Measurements from ENCODE around the gene FADS2. TPM values are rescaled to one million over a fixed set of nuclear protein-coding genes. Genes with fewer than 3 reads are reported as not detected.

FADS2 gene
- total and polyA plus RNA-seq, 2 of the 13 experiments (the other 11 are each of a cell fraction or from before 2014, with no cell fraction given): 90.1 to 124 TPM

- TF ChIP-seq KLF12 (CRISPR knock-in tag; IDR thresholded peaks at IDR 0.05; ENCODE audit: borderline replicate concordance): no peak
- TF ChIP-seq SKIL (CRISPR knock-in tag; IDR thresholded peaks at IDR 0.05; ENCODE audit: borderline replicate concordance): no peak
- no peak for TF ChIP-seq CENPX (CRISPR knock-in tag; IDR thresholded peaks at IDR 0.05)
- TF ChIP-seq CHCHD3 (CRISPR knock-in tag; IDR thresholded peaks at IDR 0.05): no peak
- TF ChIP-seq TCF7L2 (IDR thresholded peaks at IDR 0.05; ENCODE audit: low read depth, low read length): no peak
- no peak for TF ChIP-seq SUZ12 (IDR thresholded peaks at IDR 0.05; ENCODE audit: low read depth, low read length)
- TF ChIP-seq MED13 (CRISPR knock-in tag; IDR thresholded peaks at IDR 0.05): no peak
- TF ChIP-seq DBP (CRISPR knock-in tag; IDR thresholded peaks at IDR 0.05; ENCODE audit: not compliant biosample characterization): no peak
- TF ChIP-seq IRF9 (CRISPR knock-in tag; IDR thresholded peaks at IDR 0.05; ENCODE audit: borderline replicate concordance): no peak
- no peak for TF ChIP-seq AKAP8 (CRISPR knock-in tag; IDR thresholded peaks at IDR 0.05)
- peak; percentile 43; the same call in 1 of the 2 replicates for TF ChIP-seq KDM5B (CRISPR knock-in tag; IDR thresholded peaks at IDR 0.05; ENCODE audit: borderline replicate concordance)
- no peak for TF ChIP-seq ZBTB42 (CRISPR knock-in tag; IDR thresholded peaks at IDR 0.05)
- no peak for TF ChIP-seq ZFP37 (CRISPR knock-in tag; IDR thresholded peaks at IDR 0.05; ENCODE audit: borderline replicate concordance)
- no peak for TF ChIP-seq ZNF432 (CRISPR knock-in tag; IDR thresholded peaks at IDR 0.05; ENCODE audit: borderline replicate concordance)
- no peak for TF ChIP-seq HMGA1 (CRISPR knock-in tag; conservative IDR thresholded peaks at IDR 0.05)
- TF ChIP-seq ZNF652 (CRISPR knock-in tag; IDR thresholded peaks at IDR 0.05; ENCODE audit: borderline replicate concordance, low read depth): no peak
- TF ChIP-seq CSRNP2 (CRISPR knock-in tag; conservative IDR thresholded peaks at IDR 0.05; ENCODE audit: low read depth): no peak
- no peak for TF ChIP-seq CHD4 (IDR thresholded peaks at IDR 0.05; ENCODE audit: borderline replicate concordance, low read length)
- no peak for TF ChIP-seq ZNF468 (CRISPR knock-in tag; IDR thresholded peaks at IDR 0.05)
- no peak for TF ChIP-seq ZBTB34 (CRISPR knock-in tag; IDR thresholded peaks at IDR 0.05)
- no peak for TF ChIP-seq KMT2A (CRISPR knock-in tag; IDR thresholded peaks at IDR 0.05)
- TF ChIP-seq IKZF1 (IDR thresholded peaks at IDR 0.05): no peak
- TF ChIP-seq ZNF816 (CRISPR knock-in tag; IDR thresholded peaks at IDR 0.05; ENCODE audit: borderline replicate concordance): no peak
- peak; percentile 96 for TF ChIP-seq SP4 (CRISPR knock-in tag; IDR thresholded peaks at IDR 0.05)
- no peak for TF ChIP-seq TEAD2 (CRISPR knock-in tag; IDR thresholded peaks at IDR 0.05)
- no peak for TF ChIP-seq CCAR2 (optimal IDR thresholded peaks at IDR 0.05; ENCODE audit: low read depth, low read length)
Observed at GRCh38 chr11:61904539-61905048, 76.5 kb downstream of the FADS2 start (continued).

Data from HepG2 (cell line).